IgD-negative memory B cell (primary cell): Measurements from ENCODE around the gene BCL7C. TPM values are rescaled to one million over a fixed set of nuclear protein-coding genes. Genes with fewer than 3 reads are reported as not detected.

Experiments used
- H3K27ac Mint-ChIP-seq, 3 donors: one replicate each; pipeline ENCODE4 v1.8.0; 2020 to 2022; ENCODE audit warnings: mild to moderate bottlenecking in 3 of 3, mixed read lengths in 3 of 3, moderate library complexity in 1 of 3
- H3K27me3 Mint-ChIP-seq: one replicate; pipeline ENCODE4 v1.8.0; 2021; ENCODE audit warnings: mixed read lengths
- H3K36me3 Mint-ChIP-seq: one replicate; pipeline ENCODE4 v1.8.0; 2020; ENCODE audit warnings: mild to moderate bottlenecking, mixed read lengths
- H3K4me1 Mint-ChIP-seq, 3 donors: one replicate each; pipeline ENCODE4 v1.8.0; 2020 to 2022; ENCODE audit warnings: mixed read lengths in 3 of 3, mild to moderate bottlenecking in 1 of 3
- H3K4me3 Mint-ChIP-seq, 4 donors: one replicate each; pipeline ENCODE4 v1.8.0; 2020 to 2022; ENCODE audit warnings: mild to moderate bottlenecking in 4 of 4, mixed read lengths in 4 of 4, moderate library complexity in 3 of 4
- H3K9me3 Mint-ChIP-seq, 3 donors: one replicate each; pipeline ENCODE4 v1.8.0; 2020 to 2021; ENCODE audit warnings: mixed read lengths in 3 of 3, mild to moderate bottlenecking in 1 of 3
- polyA plus RNA-seq: library from polyadenylated mRNA; unstranded; fragments of 300-500 nt; fragmentation: Illumina TruSeq; gene quantifications from one replicate; pipeline ENCODE4 v1.2.3, GENCODE V29; 2021

Gene BCL7C
- polyA plus RNA-seq, 1 donor from 2014 or later = 45.0 TPM

- Mint-ChIP-seq H3K27me3 (no peaks in the 10 kb centered on the region), H3K36me3 (peaks cover 1% of the 10 kb centered on the region), H3K9me3 (peaks cover 0 to 2% (median 2%) of the 10 kb centered on the region in 3 donors), H3K4me3 (peak overlapping the region in 3 of 4 donors; percentile 27 to 83 (median 82)), H3K27ac (peak overlapping the region in 1 of 3 donors; percentile 55), H3K4me1 (peaks cover 0 to 8% (median 4%) of the 10 kb centered on the region in 3 donors)
Observed at GRCh38 chr16:30844671-30845449, 49.0 kb downstream of the BCL7C start.

GRCh38 chr16:30844346-30844670 is 49.6 kb downstream of the BCL7C start:
- H3K4me3 Mint-ChIP-seq = no peak overlapping the region
- H3K27ac Mint-ChIP-seq = no peak overlapping the region
- peaks cover 1% of the 10 kb centered on the region for H3K36me3 Mint-ChIP-seq
- no peaks in the 10 kb centered on the region for H3K27me3 Mint-ChIP-seq
- peaks cover 0 to 2% (median 2%) of the 10 kb centered on the region in 3 donors for H3K9me3 Mint-ChIP-seq
- peaks cover 0 to 8% (median 4%) of the 10 kb centered on the region in 3 donors for H3K4me1 Mint-ChIP-seq

DNA sequence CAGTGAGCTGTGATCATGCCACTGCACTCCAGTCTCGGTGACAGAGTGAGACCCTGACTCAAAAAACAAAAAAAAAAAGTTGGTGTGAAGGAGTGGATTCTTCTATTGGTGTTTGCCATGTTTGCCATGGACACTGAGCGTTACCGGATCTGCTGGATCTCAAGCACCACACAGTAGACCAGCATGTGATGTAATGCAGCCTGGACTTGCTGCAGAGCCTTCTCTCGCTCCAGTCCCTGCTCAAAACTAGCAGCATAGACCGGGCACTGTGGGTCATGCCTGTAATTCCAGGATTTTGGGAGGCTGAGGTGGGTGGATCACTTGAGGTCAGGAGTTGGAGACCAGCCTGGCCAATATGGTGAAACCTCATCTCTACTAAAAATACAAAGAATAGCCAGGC is 50.4 kb downstream of the BCL7C start:
- Mint-ChIP-seq H3K27ac (no peak overlapping the region), H3K9me3 (peaks cover 0 to 2% (median 2%) of the 10 kb centered on the region in 3 donors), H3K4me3 (no peak overlapping the region), H3K27me3 (no peaks in the 10 kb centered on the region), H3K36me3 (peaks cover 1% of the 10 kb centered on the region), H3K4me1 (peaks cover 0 to 8% (median 4%) of the 10 kb centered on the region in 3 donors)

GRCh38 chr16:30842971-30843370 is 50.9 kb downstream of the BCL7C start:
- peaks cover 1% of the 10 kb centered on the region for H3K36me3 Mint-ChIP-seq
- peaks cover 0 to 2% (median 2%) of the 10 kb centered on the region in 3 donors for H3K9me3 Mint-ChIP-seq
- H3K27me3 Mint-ChIP-seq = no peaks in the 10 kb centered on the region
- H3K4me3 Mint-ChIP-seq = no peak overlapping the region
- H3K27ac Mint-ChIP-seq = no peak overlapping the region
- H3K4me1 Mint-ChIP-seq = peaks cover 0 to 8% (median 4%) of the 10 kb centered on the region in 3 donors

GRCh38 chr16:30841332-30841731 is 52.5 kb downstream of the BCL7C start:
- Mint-ChIP-seq H3K4me3 (no peak overlapping the region), H3K36me3 (peaks cover 1% of the 10 kb centered on the region), H3K27me3 (no peaks in the 10 kb centered on the region), H3K9me3 (peaks cover 0 to 2% (median 2%) of the 10 kb centered on the region in 3 donors), H3K4me1 (peaks cover 0 to 8% (median 4%) of the 10 kb centered on the region in 3 donors), H3K27ac (no peak overlapping the region)

DNA sequence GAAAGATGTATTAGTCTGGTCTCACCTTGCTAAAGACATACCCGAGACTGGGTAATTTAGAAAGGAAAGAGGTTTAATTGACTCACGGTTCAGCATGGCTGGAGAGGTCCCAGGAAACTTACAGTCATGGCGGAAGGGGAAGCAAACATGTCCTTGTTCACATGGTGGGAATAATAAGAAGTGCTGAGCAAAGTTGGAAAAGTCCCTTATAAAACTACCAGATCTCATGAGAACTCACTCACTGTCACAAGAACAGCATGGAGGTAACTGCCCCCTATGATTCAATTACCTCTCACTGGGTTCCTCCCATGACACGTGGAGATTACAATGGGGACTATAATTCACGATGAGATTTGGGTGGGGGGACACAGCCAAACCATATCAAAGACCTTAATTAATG is 53.3 kb downstream of the BCL7C start:
- peaks cover 0 to 2% (median 2%) of the 10 kb centered on the region in 3 donors for H3K9me3 Mint-ChIP-seq
- no peaks in the 10 kb centered on the region for H3K27me3 Mint-ChIP-seq
- no peak overlapping the region for H3K27ac Mint-ChIP-seq
- H3K4me1 Mint-ChIP-seq = peaks cover 0 to 8% (median 4%) of the 10 kb centered on the region in 3 donors
- H3K4me3 Mint-ChIP-seq = no peak overlapping the region
- H3K36me3 Mint-ChIP-seq = peaks cover 1% of the 10 kb centered on the region

DNA sequence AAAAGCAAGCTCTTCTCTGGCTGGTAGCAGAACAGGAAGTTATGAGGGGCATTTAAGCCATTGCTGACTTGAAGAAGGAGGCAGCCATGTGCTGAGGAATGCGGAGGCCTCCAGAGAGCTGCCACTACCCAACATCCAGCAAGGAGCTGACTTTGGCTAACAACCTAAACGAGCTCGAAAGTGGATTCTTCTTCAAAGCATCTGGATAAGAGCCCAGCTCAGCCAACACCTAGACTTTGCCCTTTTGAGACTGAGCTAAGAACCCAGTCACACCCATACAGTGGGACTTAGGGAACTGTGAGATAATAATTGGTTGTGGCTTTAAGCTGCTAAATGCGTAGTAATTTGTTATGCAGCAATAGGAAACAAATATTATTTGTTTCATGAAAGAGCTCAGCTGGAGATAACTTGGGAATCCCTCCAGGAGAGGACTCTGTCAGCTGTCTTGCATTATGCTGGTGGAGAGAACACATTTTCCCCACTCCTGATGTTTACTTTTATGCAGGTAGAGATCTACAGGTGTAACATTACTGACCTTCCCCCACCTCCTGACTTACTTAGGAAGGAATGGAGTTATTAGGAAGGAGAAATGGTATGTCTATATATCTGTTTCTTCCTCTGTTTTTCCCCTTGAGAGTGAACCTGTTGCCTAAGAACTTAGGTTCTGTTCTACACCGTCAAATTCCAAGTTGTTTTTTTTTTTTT is 54.2 kb downstream of the BCL7C start:
- Mint-ChIP-seq H3K9me3 (peaks cover 0 to 2% (median 1%) of the 10 kb centered on the region in 3 donors), H3K4me1 (peaks cover 0 to 2% (median under 1%) of the 10 kb centered on the region in 3 donors), H3K27ac (no peak overlapping the region), H3K4me3 (no peak overlapping the region), H3K27me3 (no peaks in the 10 kb centered on the region), H3K36me3 (peaks cover 1% of the 10 kb centered on the region)

- Mint-ChIP-seq H3K36me3 (peaks cover 1% of the 10 kb centered on the region), H3K27me3 (no peaks in the 10 kb centered on the region), H3K9me3 (no peaks in the 10 kb centered on the region), H3K4me1 (no peaks in the 10 kb centered on the region), H3K4me3 (no peak overlapping the region), H3K27ac (no peak overlapping the region)
Observed at GRCh38 chr16:30838876-30839471, 54.9 kb downstream of the BCL7C start.

GRCh38 chr16:30837904-30838303 is 56.0 kb downstream of the BCL7C start:
- Mint-ChIP-seq H3K9me3 (no peaks in the 10 kb centered on the region), H3K4me3 (no peak overlapping the region), H3K27ac (no peak overlapping the region), H3K27me3 (no peaks in the 10 kb centered on the region), H3K4me1 (no peaks in the 10 kb centered on the region), H3K36me3 (peaks cover 1% of the 10 kb centered on the region)

Other genes with a start within 250 kb of the BCL7C start
- gene PRR14, start 243.1 kb downstream of the BCL7C start, polyA plus RNA-seq = 27.6 TPM
- gene FBRS, start 235.6 kb downstream of the BCL7C start, polyA plus RNA-seq = 7.1 TPM
- 32.6 TPM for gene SRCAP, start 194.9 kb downstream of the BCL7C start, polyA plus RNA-seq
- 36.7 TPM for gene PHKG2, start 145.7 kb downstream of the BCL7C start, polyA plus RNA-seq
- gene CFAP119, start 132.0 kb downstream of the BCL7C start, polyA plus RNA-seq = 0.63 TPM
- 56.0 TPM for gene RNF40, start 131.8 kb downstream of the BCL7C start, polyA plus RNA-seq
- gene ZNF629, start 106.9 kb downstream of the BCL7C start, polyA plus RNA-seq = 0.30 TPM
- not detected for gene CTF1, start 2.5 kb upstream of the BCL7C start, polyA plus RNA-seq
- gene FBXL19, start 29.5 kb upstream of the BCL7C start, polyA plus RNA-seq = 0.26 TPM
- 68.8 TPM for gene ORAI3, start 55.0 kb upstream of the BCL7C start, polyA plus RNA-seq
- gene SETD1A, start 63.7 kb upstream of the BCL7C start, polyA plus RNA-seq = 3.0 TPM
- not detected for gene HSD3B7, start 91.1 kb upstream of the BCL7C start, polyA plus RNA-seq
- gene STX1B, start 116.6 kb upstream of the BCL7C start, polyA plus RNA-seq = 0.18 TPM
- 30.3 TPM for gene STX4, start 139.5 kb upstream of the BCL7C start, polyA plus RNA-seq
- gene ZNF668, start 180.2 kb upstream of the BCL7C start, polyA plus RNA-seq = 10.6 TPM
- 9.3 TPM for gene ZNF646, start 180.3 kb upstream of the BCL7C start, polyA plus RNA-seq
- 0.83 TPM for gene PRSS53, start 194.9 kb upstream of the BCL7C start, polyA plus RNA-seq
- 90.7 TPM for gene VKORC1, start 200.7 kb upstream of the BCL7C start, polyA plus RNA-seq
- 38.2 TPM for gene BCKDK, start 214.3 kb upstream of the BCL7C start, polyA plus RNA-seq
- gene KAT8, start 223.6 kb upstream of the BCL7C start, polyA plus RNA-seq = 69.5 TPM
- gene PRSS8, start 241.7 kb upstream of the BCL7C start, polyA plus RNA-seq = not detected